GM19043 (cell line): ENCODE results near the gene CDYL.

Experiments
- ATAC-seq: cut with Tn5 transposase; IDR thresholded peaks from one replicate; pipeline ENCODE4 v1.9.1; 2021; ENCODE audit warnings: low read depth; ENCODE audit not compliant: unreplicated experiment

Gene CDYL, protein sequence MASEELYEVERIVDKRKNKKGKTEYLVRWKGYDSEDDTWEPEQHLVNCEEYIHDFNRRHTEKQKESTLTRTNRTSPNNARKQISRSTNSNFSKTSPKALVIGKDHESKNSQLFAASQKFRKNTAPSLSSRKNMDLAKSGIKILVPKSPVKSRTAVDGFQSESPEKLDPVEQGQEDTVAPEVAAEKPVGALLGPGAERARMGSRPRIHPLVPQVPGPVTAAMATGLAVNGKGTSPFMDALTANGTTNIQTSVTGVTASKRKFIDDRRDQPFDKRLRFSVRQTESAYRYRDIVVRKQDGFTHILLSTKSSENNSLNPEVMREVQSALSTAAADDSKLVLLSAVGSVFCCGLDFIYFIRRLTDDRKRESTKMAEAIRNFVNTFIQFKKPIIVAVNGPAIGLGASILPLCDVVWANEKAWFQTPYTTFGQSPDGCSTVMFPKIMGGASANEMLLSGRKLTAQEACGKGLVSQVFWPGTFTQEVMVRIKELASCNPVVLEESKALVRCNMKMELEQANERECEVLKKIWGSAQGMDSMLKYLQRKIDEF

DNA sequence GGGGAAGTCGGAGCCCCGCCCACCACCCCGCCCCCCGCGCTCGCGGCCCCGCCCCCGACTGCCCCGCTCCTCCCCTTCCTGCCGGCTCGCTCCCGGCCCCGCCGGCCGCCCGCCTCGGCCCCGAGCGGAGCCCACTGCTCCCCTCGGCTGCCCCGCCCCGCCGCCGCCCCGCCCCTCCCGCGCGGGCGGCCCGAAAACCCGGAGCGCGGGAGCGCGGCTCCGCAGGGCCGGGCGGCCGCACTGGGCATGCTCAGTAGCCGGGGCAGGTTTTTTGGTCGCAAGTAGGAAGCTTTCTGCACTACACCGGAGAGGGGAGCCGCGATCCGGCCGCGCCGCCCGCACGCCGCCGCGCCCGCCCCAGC is at the start of gene CDYL:
Gene CDYL, plus strand, starts transcription at position 274 of the 362 bp plus-strand sequence. CDS start 380 bp downstream, outside the sequence.
- peak; percentile 57 for ATAC-seq

DNA sequence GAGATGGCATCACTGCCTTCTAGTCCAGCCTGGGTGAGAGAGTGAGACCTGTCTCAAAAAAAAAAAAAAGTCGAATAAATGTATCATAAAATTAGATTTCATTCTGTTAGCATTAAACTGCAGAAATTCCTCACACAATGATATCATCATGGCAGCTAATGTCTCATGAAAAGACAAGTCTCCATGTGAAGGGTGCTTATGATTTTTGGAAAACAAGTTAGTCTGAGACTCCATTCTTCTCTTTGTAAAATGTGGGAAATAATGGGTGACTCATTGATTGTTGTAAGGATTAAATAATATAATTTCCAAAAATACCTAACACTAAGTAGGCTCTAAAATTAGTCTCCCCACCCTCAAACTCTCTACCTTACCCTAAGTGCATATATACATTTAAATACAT is 49.6 kb upstream of the CDYL start:
- no peak for ATAC-seq

DNA sequence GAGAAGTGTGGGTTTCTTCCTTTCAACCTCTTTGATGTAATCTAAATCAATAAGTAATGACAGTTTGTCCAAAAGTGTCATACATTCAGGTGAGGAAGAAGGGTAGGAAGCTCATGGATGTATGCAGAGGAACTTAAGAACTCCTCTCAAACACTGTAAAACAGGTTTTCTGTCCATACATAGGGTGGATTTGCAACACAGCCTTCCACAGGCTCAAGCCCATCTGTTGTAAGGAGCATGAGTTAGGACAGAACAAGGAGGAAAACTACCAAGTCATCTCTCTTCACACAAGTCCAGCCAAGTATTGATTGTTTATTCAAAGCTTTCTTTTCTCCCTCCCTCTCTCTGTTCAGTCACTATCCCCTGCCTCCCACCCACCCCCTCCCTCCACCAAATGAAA is 49.0 kb upstream of the CDYL start:
- ATAC-seq = no peak

DNA sequence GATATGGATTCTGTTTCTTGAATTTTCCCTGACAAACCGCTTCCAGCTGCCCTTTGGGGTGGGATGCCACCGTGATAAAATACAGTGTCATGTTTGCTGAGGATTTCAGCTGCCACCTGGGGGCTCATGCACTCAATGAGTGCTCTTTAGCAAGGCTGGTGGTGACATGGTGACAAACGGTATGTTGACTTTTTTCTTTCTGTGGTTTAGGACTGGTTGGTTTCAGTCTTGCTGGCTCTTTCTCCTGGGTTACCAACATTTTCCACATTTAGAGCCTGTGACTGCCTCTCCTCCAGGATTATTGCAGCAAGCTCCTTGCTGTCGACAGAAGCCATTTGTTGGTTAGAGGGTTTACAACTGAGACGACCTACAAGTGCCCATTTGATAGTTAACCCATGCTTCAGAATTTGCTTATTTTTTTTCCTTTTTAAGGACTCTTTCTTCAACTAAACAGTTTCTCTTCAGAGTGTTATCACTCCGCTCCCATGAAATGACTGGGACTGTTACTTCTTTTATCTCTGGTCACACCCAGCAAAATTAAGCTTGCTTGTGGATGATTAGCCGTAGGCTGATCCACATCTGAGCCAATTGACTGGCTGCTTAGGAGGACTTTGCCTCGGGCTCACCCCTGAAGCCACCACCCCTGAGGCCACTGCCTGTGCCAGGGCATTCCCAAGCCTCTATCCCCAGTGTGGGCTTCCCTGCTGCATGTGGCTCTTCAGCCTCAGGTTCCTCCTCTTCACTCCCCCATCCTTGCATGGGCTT is 48.4 kb upstream of the CDYL start:
- ATAC-seq = no peak

DNA sequence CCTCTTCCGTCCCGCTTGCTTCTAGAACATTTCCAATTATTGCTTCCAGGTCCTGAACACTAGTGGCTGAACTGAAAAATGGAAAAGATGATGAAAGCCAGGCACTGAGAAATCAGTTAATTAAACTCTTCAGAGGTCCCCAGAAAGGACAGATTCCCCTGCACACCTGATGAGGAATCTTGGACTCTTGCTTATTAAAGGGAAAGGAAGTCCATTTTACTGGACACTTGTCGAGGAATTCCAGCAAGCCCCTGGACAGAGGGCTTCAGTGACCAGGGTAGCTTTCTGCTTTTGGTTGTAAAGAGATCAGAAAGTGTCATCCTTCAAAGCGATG is 47.8 kb upstream of the CDYL start:
- no peak for ATAC-seq

DNA sequence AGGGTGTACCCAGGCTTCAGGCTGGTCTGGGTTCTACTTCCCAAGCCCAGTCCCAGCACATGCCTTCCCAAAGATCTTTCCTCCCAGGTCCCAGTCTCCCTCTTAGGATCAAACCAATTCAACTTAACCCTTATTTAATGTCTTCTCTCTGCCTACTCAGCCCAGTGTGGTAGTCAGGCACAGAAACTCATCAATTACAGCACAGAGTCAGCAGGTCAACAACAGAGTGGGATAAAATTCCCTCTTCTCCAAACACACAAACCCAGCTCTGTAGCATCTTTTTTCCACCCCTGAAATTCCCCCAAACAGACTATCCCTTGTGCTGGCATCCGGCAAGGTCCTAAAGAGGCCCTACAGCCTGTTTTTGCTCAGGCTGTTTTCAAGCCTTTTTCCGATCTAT is 47.3 kb upstream of the CDYL start:
- no peak for ATAC-seq

DNA sequence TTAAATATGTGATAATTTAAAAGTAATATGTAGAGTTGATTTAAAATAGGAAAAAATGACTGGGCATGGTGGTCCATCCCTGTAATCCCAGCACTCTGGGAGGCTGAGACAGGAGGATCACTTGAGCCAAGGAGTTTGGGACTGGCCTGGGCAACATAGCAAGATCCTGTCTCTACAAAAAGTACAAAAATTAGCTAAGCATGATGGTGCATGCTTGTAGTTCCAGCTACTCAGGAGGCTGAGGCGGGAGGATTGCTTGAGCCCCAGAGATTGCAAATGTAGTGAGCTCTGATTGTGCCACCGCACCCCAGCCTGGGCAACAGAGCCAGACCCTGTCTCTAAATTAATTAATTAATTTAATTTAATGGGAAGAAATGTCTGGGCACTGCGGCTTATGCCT is 44.2 kb upstream of the CDYL start:
- ATAC-seq = no peak

DNA sequence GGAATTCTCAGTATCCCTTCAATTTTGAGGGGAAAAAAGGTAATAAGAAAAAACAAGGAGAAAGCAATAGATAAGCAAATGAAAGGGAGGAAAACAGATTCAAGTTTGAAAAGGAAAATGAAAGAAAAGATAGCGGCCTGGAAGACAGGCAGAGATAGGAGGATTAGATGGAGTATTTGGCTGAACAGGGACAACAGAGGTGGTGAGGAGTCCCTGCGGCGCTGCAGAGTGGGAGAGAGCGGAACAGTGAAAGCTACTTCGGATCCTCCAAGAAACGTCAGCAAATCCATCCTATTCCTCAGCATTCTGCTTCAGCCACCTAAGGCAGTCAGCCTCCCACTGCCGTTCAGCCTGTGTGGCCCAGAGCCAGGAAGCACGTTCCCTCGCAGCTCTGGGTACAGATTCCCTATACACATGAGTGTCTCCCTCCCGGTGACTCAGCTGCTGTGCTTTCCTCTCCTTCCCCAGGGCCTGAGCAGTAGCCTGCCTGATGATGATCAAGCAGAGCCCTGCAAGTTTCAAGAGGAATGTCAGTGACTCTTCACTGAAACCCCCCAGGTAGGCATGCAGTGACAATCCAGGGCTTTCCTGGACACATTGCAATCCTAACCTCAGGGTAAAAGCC is 43.4 kb upstream of the CDYL start:
- no peak for ATAC-seq

DNA sequence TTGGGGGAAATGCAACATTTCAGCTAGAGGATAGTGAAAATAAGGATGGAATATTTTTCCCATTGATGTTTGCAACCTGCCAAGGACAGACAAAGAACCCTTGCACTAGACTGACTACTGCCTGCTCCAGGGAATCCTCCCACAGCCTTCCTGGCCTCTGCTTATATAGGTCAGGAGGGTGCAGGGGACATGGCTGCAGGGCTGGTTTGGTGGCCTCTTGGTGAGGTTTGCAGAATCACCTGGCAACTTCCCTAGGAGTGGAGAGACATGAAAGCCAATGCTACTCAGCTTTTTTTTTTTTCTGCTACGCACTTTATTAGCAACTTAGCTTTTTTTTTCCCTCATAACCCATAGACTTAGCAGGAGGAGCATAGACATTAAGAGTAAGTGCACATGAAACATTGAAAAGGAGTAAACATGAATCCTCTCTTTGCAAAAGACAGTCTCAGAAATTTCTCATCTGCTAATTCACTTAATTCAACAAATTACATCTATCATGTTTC is 39.8 kb upstream of the CDYL start:
- no peak for ATAC-seq

DNA sequence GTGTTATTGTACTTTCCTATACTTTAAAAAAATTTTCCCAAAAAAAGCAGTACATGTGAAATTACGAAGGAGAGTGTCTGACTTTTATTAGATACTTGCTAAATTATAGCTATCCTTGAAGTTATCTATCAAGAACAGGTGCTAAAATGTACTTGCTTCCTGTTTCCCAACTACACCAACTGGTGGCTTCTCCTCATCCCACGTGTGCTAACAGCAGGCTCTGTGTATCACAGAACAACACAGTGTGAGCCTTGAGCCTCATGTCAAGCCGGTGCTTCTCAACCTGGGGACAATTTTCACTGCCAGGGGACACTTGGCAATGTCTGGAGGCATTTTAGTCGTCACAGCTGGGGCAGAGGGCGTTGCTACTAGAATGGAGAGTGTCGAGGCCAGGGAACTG is 36.2 kb upstream of the CDYL start:
- no peak for ATAC-seq

DNA sequence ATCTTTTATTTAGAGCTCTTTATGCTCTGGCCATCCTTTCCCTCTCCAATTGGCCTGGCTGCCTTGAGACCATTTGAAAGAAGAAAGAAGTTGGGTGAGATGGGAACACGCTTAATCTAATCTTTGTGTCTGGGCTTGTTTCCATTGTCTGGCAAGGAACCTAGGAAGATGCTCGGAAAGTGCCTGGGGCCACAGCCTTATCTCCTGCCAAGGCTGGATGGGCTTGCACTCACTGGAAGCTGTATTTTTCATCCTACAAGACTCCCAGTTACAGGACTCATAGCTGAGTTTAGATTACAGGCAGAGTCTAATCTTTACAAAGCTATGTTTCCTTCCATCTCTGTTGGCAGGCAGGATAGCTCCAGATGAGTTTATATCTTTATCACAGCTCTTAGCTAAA is 33.1 kb upstream of the CDYL start:
- no peak for ATAC-seq

DNA sequence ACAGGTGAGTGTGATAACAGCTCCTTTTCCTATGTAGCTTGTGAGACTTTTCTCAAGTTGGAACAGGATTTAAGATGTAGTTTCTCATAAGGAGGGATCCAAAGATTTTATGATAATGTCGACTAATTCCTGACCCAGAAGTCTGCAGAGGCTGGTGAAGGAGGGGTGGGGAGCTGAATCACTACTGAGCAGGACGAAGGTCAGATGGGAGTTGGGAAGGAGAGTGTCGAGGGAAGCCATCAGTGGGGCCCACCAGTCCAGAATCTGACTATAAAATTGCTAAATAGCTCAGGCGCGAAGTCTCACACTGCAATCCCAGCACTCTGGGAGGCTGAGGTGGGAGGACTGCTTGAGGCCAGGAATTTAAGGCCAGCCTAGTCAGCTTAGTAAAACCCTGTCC is 32.3 kb upstream of the CDYL start:
- no peak for ATAC-seq

DNA sequence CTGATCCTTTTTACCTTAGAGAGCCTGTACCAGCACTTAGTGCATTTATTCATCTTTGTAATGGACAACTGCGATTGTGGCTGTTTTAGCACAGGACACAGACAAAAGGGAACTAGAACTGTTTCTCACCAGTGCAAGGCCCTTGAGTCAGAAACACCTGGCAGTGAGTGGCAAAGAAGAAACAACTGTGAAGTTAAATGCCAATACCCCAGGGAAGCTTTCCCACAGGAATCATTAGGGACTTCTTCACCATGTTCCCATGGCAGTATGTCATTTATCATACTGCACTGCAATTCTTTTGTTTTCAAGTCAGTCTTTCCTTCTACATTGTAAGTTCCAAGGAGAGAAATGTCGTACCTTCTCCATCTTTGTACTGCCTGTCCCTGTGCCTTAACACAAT is 28.6 kb upstream of the CDYL start:
- no peak for ATAC-seq

DNA sequence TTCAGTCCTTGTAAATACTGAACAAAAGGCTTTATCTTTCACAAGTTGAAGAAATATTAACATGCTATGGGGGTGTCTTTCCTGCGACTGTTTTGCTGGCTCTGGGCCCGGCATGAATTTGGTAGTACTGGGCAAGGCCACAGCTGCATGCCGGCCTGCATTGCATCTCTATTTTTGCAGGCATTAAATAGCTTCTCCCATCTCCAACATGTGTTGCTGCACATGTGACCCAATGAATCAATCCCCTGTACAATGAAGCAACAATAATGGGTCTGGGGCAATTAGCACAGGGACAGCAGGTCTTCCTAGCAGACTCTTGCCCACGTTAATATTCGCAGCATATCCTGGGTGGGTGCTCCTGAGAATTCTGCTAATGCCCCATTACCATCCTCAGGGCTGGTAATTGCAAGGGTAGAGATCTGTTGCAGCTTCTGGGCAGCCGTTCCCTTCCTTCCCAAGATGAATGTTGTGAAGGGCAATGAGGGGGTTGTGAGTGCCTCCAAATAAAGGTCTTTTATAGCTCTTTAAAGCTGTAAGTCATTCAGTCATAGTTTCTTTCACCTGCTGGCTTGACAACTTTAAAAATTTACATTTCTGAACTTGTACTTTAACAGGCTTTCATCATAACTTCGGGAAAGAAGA is 24.3 kb upstream of the CDYL start:
- ATAC-seq = no peak

DNA sequence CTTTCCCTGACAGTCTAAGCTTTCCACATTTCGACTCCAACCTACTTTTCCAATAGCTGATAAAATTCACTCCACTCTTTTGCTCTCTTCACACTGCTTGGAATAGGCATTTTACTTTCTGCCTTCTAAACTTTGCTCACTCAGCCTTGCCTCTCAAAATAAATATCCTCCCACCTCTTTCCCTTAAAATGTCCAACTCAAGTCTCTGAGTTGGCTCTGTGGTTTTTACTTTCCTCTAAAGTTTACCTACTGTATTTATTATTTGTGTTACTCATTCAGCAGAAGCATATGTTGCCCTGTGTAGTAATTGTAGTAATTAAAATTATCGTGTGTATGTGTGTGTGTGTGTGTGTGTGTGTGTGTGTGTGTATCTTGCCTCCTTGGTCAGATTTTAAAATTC is 20.0 kb upstream of the CDYL start:
- ATAC-seq = no peak

DNA sequence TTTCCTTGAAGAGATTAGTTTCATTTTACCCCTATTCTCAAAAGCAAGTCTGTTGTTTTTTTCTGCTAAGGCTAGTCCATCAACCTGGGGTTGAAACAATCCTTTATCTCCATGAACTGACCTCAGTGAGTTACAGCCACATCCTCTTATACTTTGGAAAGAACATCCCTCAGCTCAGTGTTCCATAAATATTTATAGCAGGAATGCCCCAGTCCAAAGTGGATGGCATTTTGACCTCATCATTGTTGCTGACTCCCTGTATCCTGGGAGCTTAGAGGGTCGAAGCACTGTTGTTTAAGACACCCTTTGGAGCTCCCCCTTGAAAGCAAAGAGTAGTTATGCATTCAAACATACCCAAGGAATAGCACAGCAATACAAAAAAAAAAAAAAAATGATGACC is 16.2 kb upstream of the CDYL start:
- ATAC-seq = no peak

DNA sequence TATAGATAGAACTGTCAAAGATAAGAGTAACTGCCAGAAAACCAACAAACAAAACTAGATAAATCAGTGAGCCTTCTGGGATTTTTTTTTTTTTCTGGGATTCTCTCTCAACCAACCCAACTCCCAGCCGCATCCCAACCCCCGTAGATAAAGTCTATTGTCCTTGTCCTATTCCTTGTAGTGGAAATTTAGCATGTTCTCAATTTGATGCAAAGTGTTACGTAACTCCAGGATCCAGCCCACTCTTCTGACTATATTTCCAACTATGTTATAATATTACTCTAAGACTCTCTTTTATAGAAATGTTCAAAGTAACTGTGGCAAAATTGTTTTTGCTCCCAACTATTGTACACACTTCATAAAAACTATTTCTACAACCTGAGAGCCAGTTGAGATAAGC is 15.4 kb upstream of the CDYL start:
- ATAC-seq = no peak

DNA sequence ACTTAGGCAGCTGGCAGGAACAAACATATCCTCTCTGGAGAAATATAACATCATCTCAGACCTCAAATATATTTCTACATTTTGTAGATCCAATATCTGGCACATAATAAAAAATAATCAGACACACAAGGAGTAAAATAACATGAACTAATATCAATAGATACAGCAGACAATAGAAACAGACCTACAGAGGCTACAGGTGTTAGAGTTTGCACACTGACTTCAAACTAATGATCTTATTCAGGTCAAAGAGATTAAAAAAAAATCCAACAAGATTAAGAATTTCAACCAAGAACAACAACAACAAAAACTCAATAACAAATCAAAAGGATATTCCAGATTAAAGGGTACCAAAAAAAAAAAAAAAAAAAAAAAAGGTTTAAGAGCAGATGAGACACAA is 13.9 kb upstream of the CDYL start:
- ATAC-seq = no peak

DNA sequence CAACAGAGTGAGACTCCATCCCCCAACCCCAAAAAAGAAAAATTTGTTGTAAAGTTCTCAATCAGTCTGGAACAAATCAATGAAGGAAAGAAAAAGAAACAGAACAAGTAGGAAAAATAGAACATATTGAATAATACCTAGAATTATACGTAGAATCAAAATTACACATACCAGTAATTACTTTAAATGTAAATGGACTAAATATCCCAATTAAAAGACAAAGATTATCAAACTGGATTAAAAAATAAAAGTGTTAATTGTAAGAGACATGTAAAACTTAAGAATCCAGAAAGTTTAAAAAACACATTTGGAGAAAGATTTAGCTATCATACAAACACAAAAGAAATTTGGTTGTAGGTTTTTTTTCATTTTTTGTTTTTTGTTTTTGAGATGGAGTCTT is 12.3 kb upstream of the CDYL start:
- no peak for ATAC-seq

DNA sequence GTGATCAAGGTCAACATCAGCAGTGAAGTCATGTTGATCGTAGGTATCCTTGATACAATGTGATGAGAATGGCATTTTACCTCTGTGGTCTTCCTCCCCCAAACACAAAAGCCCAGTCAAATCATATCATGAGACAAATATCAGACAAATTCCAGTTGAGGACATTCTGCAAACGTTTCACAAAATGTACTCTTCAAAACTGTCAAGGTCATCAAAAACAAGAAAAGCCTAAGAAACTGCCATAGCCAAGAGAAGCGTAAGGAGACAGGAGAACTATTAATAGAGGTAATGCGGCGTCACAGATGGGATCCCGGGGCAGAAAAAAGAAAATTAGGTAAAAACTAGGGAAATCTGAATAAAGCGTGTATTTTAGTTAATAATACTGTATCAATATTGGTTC is 7.4 kb upstream of the CDYL start:
- ATAC-seq = no peak

DNA sequence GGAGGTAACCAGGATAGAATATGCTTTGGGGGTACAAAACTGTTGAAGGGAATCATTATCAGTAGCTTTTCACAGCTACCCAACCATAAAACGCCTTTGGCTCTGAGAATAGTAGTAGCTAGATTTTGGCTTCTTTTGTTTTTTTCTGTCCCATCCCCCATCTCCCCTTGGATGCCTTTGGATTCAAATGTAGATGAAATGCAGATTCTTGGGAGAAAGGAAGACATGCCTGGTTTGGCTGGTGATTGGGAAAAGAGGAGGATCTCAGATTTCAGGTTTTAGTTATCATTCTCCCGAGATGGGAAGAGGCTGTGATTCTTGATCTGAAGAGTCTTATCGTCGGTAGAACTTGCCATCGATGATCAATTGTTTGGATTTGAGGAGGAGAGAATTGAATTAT is 3.5 kb upstream of the CDYL start:
- ATAC-seq = no peak
